ENCODE results near the gene LRATD1.
"Not testable (repeated sequence)": the region's sequence is repeated elsewhere in the genome, so short reads cannot be mapped to it uniquely, and the experiment has no call there.

LRATD1 gene

GRCh38 chr2:14632133-14632936, at the start of gene LRATD1:
LRATD1 (plus strand) TSS chr2:14632717; CDS start chr2:14633980, 1,263 bp downstream.
- DNase-seq = peak; percentile 76

DNA sequence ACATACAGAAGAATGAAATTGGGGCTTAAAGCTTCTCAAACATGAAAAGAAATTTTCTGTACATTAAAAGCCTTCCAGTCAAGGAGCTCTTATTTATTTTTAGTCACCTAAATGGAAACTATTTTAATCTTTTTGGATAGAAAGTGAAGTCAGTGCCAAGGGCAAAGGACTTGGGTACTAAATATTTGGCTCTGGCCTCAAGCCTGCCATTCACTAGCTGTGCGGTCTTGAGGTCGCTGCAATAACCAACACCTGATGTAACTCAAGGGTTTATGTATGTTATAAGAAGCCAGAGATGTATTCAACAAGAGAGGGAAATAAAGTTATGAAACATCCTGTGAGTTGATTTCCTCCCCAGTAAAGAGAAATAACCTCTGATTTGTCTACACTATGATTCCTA, 49.5 kb upstream of the LRATD1 start:
- DNase-seq = no peak

- DNase-seq = no peak
These were observed 48.7 kb upstream of the LRATD1 start for GRCh38 chr2:14583802-14584201.

GRCh38 chr2:14587119-14587518, 45.4 kb upstream of the LRATD1 start:
- DNase-seq = no peak

DNA sequence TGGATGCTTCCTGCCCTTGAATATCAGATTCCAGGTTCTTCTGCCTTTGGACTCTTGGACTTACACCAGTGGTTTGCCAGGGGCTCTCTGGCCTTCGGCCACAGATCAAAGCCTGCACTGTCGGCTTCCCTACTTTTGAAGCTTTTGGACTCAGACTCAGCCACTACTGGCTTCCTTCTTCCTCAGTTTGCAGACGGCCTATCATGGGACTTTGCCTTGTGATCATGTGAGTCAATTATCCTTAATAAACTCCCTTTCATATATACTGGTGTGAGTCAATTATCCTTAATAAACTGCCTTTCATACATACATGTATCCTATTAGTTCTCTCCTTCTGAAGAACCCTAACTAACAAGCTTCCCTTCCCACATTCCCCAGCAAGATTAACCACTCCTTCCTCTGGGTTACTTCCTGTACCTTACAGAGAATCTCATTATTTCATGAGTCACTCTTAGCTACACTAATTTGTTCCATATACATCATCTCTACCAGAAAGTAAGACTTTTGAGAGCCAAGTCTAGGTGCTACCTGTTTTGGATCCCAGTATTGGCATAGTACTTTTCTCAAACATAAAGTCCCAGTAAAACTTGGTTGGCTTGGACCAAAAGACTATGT, 31.3 kb upstream of the LRATD1 start:
- DNase-seq = no peak

DNA sequence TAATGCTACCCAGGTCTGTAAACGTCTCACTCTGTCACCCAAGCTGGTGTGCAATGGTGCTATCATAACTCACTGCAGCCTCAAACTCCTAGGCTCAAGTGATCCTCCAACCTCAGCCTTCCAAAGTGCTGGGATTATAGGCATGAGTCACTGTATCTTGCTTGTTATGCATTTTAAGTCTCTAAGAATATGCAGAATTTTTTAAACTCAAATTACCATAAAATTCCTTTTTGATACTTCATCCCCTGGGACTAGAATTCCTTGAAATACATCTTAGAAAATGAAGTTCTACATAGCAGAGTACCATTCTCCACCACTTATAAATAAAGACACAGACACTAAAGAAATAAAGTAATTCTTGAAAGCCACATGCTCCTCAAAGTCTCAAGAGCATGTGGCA, 30.2 kb upstream of the LRATD1 start:
- DNase-seq = no peak

GRCh38 chr2:14603676-14604075, 28.8 kb upstream of the LRATD1 start:
- DNase-seq = no peak

GRCh38 chr2:14608245-14608644, 24.3 kb upstream of the LRATD1 start:
- no peak for DNase-seq

DNA sequence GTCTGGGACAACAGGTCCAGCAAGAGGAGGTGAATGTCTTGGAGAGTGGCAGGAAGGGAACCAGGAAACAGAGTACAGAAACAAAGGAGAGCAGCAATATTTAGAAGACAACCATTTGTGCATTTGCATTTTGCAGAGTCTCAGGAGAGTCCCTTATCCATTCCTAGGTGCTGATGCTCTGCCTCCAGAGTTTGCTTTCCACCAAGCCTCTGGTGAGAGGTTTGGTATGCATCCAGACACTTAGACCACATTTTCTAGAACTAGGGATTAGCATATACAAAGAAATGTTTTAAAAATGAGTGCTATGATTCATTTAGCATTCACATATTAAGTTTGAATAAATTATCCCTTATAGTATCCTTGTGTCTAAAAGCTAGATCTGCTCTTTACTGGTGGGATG, 18.5 kb upstream of the LRATD1 start:
- DNase-seq = no peak

DNA sequence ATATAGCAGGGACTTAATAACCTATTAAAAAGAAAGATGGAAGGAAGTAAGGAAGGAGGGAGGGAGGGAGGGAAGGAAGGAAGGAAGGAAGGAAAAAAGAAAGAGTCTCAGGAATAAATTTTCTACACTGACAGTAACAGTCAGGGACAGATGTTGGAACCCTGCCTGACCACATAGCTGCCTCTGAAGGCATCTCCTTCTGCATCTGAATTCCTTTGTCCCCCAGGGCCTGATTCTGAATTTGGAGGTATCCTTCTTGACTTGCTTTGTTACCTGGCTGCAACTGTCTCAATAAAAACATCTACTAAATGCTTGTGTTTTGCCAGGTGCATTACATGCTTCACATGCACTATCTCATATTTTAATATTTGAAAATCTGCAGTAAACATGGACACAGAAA, 17.4 kb upstream of the LRATD1 start:
- no peak for DNase-seq

DNA sequence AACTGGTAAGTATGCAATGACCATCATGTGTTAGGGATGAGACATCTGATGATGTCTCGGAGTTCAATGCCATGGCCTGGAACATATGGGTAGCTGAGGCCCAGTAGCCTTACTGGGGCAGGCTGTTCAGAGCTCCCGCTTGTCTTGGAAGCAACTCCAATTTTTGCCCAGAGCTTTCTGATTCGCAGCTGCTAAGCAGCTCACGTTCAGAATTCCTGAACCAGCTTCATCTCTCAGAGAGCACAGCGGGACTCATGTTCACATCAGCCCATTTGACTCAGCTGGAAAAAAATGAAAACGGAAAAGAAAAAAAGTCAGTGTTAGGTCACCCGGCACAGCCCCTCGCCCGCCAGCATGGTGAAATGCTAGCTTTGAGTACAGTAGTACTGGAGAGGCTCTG, 16.8 kb upstream of the LRATD1 start:
- DNase-seq = no peak

DNA sequence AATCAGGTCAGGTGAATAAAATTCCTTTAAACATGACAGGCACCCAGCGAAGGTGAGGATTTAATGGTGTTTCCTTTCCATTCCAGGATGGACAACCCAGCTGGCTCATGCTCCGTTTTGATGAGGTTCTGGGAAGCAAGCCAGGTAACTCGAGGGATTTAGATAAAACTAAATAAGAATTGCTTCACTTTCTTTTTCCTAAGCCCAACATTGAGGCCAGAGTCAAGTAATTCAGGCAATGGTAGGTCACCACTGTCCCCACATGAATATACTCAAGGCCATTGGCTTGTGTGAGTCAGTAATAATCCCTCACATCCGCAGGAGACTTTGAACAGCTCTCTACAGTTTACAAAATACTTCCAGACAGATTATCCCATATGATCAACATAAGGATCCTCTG, 16.2 kb upstream of the LRATD1 start:
- no peak for DNase-seq

DNA sequence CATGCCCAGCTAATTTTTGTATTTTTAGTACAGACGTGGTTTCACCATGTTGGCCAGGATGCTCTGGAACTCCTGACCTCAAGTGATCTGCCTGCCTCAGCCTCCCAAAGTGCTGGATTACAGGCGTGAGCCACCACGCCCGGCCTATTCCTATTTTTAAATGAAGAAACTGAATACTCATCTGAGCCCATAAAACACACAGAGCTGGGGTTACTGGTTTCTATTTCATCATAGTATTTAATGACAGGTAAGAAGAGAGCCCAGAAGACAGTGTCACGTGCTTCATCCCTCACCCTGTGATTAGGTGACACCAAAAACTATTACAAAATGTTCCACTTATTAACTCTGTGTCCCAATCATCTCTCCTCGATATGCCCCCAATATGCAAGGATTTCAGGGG, 15.6 kb upstream of the LRATD1 start:
- no peak for DNase-seq

DNA sequence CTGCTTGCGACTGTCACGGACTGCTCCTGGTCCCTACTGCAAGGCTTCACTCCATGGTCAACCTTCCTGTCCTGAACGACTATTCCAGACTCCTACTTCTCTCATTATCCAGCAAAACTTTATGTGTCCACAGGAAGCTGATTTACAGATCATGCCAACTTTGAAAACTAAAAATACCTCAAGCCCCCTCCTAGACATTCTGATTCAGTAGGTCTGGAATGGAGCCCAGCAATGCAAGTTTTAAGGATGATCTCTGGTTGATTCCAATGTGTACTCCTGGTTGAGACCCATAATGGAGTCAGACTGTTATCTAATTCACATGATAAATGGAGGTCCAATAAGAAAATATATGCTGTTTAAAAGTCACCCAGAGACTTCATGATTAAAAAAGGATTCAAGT, 13.1 kb upstream of the LRATD1 start:
- no peak for DNase-seq

DNA sequence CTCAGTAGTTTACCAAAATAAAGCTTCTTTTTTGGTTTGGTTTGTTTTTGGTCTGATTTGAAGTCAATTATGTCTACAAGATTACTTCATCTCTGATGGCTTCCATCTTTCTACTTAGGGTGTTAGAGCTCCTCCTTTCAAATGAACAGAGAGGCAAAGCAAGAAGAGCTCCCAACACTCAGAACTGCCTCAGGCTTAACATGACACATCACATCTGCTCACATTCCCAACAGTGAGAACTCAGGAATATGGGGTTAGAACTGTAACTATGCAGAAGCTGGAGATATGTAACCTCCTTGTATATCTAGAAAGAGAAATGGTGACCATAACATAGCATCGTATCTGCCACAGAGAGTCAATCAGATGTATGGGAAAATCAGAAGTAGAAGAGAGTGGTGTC, 11.4 kb upstream of the LRATD1 start:
- DNase-seq = no peak

GRCh38 chr2:14621906-14622549, 10.5 kb upstream of the LRATD1 start:
- no peak for DNase-seq

DNA sequence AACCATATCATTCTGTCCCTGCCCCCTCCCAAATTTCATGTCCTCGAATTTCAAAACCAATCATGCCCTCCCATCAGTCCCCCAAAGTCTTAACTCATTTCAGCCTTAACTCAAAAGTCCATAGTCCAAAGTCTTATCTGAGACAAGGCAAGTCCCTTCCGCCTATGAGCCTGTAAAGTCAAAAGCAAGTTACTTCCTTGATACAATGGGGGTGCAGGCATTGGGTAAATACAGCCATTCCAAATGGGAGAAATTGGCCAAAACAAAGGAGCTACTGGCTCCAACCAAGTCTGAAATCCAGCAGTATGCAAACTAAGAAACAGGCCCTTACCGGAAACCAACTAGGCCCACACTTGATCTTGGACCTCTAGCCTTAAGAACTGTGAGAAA, 10.0 kb upstream of the LRATD1 start:
- not testable (repeated sequence) for DNase-seq

DNA sequence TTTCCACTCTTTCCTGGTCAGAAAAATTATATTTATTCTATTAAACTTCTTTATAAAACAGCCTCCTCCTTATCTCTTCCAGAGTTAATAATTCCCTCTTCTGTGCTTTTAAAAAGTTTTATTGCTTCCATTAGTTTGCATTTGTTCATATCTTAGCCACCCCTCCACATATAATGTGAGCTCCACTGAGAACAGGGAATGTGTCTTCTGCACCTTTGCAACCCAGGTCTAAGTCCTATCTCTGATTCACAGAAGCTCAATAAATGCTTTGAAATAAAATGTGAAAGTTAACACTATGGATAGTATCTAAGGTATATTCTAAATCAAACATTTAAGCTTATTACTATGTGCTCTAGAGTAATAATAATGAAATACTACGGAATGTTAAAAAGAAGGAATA, 9.3 kb upstream of the LRATD1 start:
- DNase-seq = no peak

GRCh38 chr2:14626873-14627272, 5.6 kb upstream of the LRATD1 start:
- peak; percentile 46 for DNase-seq

DNA sequence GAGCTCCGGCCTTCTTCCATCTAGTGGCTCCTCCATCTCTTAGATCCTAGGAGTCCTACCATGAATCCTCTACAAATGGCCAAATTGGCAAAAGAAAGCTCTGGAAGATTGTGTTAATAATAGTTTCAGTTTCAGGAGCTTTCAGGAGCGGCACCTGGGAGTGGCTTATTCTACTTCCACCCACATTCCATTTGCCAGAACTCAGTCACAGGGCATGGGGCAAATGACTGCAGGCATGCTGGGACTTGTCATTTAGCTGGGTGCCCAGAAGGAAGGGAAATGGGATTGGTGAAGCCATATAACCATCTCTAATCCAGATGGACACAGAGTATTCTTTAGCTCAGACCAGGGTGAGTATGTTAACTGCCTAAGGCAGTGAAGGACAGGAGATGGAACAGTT, 3.6 kb upstream of the LRATD1 start:
- no peak for DNase-seq

GRCh38 chr2:14631406-14632040, 994 bp upstream of the LRATD1 start:
- DNase-seq = no peak

DNA sequence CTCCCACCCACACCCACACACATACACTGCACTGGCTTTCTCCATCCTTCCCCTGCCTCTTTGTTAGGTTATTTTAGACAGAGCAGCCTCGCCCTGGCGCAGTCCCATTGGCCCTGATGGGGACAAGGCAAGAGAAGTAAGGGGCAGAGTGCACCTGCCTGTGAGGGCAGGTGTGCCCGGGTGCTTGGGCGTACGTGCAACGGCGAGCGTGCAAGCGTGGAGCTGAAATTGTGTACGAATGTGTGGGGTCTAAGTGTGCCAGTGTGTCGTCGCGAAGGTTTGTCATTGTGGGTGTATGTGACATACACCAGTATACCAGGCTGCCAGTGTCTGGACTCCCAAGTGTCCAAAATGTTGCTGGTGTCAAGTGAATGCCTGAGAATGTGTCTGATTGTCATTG, 544 bp downstream of the LRATD1 start:
- DNase-seq = peak; percentile 40

GRCh38 chr2:14633461-14634181, 1.1 kb downstream of the LRATD1 start:
- DNase-seq = no peak
